Stimulated activated CD8-positive, alpha-beta memory T cell treated with anti-CD3 and anti-CD28 coated beads, Interleukin-15, amount 100 ng/mL, for 4 hours (primary cell): ENCODE measurements around the gene SLC29A4.
"Not testable (repeated sequence)": the region's sequence is repeated elsewhere in the genome, so short reads cannot be mapped to it uniquely, and the experiment has no call there.

Experiments used
- DNase-seq, 2 donors: peaks; one replicate each; pipeline ENCODE4 v3.0.0-alpha.2; 2020; ENCODE audit warnings: low read depth in 2 of 2

Gene SLC29A4

DNA sequence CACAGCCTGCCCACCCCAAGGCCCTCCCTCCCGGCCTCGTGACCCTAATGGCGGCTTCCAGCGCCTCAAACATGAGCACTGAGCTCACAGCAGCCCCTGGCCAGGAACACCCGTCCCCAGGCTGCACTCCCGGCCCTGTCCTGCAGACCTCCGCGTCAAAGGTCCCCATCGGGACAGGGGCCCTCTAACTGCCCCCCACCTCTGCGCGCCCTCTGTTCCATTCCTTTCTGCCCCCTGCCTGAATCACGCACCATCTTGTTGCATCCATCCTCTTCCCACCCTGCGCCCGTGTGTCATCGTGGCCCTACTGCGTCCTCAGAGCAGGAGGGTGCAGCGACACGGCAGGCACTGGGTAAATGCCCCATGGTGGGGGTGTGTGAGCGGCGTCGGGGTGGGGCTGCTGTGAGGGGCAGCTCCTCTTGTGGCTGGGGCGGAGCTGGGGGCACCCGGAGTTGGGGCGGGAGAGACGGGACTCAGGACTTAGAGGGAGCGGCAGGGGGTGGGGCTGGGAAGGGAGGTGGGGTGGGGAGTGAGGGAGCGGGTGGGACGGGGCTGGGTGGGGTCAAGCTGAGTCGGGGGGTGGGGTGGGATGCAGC, 13.4 kb downstream of the SLC29A4 start:
- DNase-seq, result no peak

DNA sequence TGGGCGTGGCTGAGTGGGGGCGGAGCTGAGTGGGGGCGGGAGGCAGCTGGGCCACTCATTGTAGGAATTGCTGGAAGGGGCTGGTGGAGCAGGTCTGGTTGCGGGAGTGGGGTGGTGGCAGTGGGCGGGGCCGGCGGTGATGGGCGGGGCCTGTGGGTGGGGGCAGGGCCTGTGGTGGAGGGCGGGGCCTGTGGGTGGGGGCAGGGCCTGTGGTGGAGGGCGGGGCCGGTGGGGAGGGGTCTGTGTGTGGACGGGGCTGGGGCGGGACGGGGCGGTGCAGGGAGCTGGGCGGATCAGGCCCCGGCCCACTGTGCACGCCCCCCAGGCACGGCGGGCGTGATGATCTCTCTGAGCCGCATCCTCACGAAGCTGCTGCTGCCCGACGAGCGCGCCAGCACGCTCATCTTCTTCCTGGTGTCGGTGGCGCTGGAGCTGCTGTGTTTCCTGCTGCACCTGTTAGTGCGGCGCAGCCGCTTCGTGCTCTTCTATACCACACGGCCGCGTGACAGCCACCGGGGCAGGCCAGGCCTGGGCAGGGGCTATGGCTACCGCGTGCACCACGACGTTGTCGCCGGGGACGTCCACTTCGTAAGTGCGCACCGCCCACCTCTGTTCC, 14.0 kb downstream of the SLC29A4 start:
- DNase-seq, result peak; percentile 34 to 36

DNA sequence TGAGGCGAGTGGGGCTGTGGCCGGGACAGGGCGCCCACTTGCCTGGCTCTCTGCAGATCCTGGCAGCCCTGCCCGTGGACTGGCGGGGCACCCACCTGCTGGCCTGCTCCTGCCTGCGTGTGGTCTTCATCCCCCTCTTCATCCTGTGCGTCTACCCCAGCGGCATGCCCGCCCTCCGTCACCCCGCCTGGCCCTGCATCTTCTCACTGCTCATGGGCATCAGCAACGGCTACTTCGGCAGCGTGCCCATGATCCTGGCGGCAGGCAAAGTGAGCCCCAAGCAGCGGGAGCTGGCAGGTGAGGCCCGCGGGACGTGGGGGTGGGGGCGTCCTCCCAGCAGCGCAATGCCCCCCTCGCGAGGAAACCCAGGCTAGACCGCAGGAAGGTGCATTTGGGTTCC, 17.6 kb downstream of the SLC29A4 start:
- DNase-seq, result no peak

DNA sequence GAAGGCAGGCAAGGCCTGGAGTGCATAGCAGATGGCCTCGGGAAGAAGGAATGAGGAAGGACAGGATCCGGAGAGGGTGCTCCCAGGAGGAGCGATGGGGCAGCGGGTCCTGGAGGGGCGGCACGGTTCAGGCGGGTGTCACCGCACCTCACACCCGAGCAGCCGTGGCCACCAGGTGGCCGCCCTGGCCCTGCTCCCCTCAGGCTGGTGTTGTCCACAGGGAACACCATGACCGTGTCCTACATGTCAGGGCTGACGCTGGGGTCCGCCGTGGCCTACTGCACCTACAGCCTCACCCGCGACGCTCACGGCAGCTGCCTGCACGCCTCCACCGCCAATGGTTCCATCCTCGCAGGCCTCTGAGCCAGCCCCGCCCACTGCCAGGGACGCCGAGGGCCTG, 19.8 kb downstream of the SLC29A4 start:
- no peak for DNase-seq

DNA sequence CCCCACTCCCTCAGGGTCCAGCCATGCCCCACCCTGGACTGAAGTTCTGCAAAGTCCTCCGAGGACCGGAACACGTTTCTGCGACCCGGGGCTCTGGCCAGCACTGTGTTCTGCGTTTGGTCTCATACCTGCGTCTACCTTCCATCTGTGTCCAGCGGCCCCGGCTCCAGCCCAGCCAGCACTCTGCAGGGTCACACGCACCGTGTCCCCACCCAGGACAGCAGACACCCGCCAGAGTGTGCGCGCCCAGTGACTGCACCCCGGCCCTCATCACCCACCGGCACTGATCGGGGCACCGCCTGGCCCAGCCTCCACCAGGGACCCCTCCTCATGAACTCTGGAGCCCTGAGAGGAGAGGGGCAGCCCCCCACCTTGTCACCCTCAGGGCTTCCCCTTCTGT, 20.3 kb downstream of the SLC29A4 start:
- DNase-seq, result no peak

DNA sequence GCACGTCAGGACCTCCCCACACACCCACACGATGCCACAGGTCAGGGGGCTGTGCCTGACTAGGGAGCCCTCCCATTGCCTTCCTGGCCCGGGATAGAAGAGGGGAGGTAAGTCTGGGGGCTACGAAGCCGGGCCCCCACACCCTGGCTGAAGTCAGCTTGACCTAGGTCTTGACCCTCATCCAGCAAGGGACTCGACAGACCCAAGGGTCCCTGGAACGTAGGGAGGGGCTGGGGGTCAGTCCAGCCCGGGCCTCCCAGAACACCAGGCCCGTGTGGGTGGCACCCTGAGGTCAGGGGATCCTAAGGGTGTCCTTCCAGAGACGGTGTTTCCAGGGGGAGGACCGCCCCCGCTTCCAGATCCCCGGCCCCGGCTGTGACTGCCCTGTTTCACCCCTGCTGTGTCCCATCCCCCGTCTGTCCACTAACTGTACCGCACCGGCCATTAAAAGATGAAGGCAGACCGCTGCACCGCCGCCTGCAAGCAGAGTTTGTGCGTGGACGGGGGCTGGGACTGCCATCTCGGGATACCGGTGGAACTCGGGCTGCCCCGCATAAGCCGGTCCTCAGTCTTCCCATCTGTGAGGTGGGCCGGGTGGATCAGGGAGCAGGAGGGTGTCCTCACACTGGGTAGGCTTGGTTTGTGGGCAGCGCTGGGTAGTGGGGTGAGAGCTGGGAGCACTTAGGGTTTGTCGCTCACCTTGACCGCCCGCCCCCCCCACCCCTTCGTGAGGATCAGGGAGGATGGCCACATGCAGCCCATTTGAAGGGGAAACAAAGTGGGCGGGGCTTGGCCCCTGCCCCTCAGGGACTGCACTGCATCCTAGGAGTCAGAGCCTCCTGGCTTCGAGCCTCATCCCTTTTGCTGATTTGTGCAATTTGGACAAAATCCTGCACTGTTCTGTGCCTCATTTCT, 21.1 kb downstream of the SLC29A4 start:
- DNase-seq, result no peak

DNA sequence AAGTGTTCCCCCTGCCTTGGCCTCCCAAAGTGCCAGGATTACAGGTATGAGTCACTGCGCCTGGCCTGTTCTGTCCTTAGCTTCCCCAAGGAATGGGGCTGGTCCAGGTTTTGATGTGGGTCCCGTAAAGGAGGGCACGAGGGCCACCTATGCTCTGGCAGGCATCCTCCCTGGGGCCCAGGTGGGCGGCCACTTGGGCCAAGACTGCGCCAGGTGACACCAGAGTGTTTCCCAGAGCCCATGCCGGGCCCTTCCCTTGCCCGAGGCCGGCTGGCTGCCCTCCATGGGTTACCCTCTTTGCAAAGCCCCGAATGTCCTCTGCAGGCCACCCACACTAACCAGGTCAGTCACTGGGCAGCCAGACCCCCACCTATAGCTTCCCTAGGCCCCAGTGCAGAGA, 22.3 kb downstream of the SLC29A4 start:
- DNase-seq, result not testable (repeated sequence)

DNA sequence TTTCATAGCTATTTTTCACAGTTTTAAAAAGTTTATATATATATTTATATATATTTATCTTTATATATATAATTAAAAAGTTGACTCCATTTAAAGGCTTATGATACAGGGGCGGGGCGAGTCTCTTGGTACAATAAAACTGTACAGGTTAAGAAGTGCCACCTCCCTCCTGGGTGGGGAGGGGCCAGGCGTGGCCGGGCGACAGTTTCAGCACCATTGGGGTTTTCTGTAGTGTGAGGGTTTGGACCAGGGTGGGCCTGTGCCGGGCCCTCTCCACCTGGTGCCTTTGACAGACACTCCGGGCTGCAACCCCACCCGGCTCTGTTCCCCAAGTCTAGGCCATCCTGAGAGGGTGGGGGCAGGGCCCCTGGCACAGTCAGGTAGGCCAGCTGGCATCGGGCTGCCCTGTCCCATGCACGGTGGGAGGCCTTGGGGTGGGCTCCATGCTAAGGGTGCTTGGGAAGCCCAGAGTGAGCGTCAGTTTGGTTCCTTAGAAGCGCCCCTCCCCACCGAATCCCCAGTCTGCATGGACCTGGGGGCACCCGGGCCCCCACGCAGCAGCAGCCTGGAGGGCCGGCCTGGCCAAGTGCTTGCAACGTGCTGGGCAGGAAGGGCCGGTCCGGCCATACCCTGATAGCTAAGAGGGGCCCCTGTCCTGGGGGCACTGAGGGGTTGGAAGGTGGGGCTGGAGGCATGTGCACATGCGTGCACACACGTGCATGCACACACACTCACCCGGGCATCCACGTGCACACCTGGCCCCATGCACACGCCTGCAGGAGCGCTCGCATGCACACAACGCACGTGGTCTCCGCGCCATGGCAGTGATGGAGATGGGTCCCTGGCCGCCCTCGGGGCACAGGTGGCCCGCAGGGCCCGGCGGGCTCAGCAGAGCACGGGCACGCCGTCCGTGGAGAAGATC, 24.7 kb downstream of the SLC29A4 start:
- DNase-seq, result not testable (repeated sequence)

DNA sequence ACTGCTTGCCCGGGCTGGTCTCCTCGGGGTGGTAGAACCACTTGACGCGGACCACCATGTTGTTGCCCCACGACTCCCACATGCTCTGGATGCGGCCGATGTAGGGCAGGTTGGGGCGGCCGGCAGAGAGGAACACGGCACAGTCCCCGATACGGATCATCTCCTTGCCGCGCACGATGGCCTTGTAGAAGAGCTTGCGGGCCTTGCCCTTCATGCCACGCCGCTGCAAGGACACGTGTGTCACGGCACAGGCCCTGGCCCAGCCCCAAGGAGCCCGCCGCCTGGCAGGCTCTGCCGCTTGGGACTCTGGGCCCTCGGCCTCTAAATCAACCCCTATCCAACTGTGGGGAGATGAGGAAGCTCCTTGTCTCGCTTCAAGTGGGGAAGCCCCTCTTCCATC, 26.4 kb downstream of the SLC29A4 start:
- DNase-seq, result no peak

DNA sequence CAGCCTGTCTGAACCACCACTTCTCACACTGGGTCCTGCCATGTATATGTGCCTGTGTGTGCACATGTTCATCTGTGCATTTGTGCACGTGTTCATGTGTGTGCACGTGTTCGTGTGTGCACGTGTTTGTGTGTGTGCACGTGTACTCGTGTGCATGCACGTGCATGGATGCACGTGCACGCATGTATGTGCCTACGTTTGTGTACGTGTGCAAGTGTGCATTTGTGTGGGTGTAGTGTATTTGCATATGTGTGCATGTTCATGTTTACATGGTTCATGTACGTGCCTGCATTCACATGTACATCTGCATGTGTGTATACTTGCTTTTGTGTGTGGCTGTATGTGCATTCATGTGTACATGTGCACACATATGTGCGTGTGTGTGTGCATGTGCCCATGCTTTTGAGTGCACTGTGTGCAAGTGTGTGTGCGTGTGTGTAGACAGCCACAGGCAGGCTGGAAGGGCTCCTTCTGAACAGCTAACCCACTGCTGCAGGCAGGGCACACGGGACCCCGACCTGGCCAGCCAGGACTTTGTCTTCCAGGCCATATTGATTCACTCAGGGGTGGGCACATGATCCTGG, 28.2 kb downstream of the SLC29A4 start:
- no peak for DNase-seq

DNA sequence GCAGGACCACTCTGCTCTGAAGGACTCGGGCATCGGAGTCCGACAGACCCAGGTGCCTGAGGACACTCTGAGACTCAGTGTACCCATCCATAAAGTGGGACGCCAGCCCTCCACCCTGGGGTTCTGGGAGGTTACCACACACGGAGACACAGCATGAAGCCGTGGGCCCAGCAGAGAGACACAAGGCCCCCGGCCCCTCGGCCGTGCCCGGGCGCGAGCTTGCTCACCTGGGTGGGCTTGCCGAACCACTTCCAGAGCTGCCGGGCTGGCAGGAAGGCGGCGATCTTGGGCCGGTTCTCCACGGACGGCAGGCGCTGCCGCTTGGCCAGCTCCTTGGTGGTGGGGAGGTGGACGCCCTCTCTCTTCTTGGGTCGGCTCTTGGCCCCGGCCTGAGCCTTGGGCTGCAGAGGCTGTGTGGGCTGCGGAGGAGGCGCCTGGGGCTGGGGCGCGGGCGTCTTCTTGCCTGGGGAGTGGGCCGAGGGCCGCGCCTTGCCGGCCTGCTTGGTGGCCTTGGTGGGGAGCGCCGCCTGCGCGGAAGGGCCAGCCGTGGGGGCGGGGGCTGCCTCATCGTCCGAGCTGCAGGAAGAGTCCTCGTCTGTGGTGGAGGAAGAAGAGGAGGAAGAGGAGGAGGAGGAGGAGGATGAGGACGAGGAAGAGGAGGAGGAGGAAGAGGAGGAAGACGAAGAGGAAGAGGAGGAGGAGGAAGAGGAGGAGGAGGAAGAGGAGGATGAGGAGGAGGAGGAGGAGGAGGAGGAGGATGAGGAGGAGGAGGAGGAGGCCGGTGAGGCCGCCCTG, 29.7 kb downstream of the SLC29A4 start:
- not testable (repeated sequence) for DNase-seq

DNA sequence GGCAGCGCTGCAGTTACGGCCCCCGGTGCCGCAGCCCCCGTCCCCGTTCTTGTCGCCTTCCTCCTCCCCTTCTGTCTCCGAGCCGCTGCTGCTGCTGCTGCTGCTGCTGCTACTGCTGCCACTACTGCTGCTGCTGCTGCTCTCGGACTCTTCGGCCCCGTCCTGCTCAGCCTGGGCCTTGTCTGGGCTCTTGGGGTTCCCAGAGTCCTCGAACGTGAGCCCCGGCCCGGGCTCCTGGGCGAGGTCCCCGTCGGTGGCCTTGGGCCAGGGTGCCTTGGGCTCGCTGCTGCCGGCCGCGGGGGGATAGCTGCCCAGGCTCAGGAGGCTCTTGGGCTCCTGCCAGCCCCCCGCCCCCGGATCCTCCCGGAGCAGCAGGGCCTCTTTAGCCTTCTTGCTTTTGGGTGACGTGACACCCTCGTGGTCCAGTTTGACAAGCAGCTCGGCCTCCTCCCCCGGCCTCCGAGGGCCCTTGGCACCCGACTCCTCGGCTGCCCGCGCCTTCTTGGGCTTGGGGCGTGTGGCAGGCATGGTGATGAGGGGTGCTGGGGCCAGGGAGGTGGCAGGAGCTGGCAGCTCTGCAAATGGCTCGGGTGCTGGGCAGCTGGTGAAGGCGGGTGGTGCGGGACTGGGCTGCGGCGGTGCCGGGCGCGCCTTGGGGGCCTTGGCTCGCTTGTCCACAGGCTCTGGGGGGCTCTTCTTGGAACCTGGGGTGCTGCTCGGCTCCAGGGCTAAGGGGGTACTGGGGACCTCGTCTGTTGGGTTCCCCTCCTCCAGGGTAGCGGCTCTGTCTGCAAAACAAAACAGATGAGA, 30.5 kb downstream of the SLC29A4 start:
- DNase-seq, result not testable (repeated sequence)

DNA sequence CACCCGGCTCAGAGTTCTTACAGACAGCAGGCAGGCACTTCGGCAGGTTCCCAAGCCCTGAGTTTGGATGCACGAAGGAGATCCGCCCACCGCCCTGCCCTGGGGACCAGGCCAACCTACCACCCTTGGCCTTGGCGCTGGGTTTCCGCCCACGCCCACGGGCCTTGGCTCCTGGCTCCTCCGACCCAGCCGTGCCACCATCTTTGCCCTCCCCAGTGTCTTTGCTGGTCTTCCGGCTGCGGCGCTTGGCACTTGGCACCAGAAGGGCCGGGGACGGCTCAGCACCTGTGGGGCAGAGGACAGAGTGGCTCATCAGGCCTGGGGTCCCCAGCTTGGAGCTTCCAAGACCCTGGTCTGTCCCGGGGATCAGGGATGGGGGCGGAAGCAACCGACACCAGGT, 32.1 kb downstream of the SLC29A4 start:
- no peak for DNase-seq

DNA sequence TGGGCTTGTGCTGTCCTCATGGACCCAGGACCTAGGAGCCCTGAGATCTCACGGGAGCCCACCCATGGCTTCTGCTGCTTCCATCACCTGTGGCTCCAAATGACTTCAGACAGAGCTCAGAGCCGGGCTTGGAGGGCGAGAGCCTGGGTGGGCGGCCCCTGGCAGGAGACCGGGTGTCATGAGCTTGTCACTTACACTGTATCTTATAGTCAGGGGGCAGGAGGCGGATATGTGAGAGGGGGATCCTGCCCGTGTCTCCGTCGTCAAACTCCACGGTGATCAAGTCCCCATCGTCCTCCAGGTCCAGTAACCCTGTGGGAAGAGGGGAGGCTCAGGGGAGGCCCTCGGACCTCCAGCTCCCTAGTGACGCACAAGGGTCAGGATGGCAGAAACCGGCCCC, 33.0 kb downstream of the SLC29A4 start:
- no peak for DNase-seq

DNA sequence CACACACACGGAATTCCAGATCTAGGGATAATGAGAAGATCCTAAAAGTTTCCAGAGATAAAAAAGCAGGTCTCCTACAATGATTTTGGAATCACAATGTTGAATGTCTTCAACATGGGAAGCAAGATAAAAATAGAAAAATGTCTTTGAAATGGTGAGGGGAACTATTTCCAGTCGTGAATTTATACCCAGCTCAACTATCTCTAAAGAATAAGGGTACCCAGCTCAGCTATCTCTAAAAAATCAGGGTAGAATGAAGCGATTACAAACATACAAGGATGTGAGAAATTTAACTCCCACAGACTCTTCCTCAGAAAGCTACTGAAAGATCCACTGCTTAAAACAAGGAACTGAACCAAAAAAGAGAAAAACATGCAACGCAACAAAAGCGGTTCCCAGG, 35.9 kb downstream of the SLC29A4 start:
- not testable (repeated sequence) for DNase-seq

DNA sequence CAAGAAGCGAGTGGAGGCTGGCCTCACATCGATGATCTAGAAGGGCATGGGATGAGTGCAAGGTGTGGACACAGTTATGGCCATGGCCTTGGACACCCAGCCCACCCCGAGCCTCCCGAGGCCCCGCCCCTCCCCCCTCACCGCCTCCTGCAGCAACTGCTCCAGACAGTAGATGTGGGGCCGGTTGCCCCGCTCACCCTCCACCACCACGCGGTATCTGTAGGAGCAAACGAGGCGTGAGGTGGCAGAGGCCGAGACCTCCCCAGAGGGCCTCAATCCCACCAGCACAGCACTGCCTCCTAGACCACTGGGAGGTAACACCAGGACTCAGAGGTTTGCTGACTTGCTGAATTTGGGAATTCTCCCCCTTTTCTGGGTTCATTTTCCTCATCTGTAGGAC, 37.6 kb downstream of the SLC29A4 start:
- DNase-seq, result no peak

DNA sequence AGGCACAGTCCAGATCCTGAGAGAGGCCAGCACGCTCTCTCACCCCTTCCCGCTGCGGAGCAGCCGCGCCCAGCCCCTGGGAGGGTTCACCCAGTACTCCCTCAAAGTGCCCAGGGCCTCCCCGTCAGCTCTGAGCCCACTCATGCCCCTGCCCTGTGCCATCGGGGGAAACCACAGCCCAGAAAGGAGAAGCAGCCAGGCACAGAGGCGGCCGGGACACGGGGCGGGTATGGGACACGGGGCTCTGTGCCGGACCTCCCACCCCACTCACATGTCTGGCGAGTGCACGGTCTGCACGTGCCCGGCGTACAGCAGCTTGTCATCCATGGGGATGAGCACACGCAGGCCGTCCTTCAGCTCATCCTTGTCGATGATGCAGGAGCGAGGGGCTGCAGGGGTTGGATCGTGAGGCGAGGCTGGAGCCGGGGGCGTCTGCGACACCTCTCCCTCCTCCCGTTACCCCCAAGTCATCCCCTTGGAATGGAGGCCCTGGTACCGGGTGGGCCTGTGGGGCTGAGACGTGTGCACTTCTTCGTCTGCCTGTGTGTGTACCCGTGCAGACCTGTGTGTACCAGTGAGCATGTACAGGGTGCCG, 38.2 kb downstream of the SLC29A4 start:
- no peak for DNase-seq

DNA sequence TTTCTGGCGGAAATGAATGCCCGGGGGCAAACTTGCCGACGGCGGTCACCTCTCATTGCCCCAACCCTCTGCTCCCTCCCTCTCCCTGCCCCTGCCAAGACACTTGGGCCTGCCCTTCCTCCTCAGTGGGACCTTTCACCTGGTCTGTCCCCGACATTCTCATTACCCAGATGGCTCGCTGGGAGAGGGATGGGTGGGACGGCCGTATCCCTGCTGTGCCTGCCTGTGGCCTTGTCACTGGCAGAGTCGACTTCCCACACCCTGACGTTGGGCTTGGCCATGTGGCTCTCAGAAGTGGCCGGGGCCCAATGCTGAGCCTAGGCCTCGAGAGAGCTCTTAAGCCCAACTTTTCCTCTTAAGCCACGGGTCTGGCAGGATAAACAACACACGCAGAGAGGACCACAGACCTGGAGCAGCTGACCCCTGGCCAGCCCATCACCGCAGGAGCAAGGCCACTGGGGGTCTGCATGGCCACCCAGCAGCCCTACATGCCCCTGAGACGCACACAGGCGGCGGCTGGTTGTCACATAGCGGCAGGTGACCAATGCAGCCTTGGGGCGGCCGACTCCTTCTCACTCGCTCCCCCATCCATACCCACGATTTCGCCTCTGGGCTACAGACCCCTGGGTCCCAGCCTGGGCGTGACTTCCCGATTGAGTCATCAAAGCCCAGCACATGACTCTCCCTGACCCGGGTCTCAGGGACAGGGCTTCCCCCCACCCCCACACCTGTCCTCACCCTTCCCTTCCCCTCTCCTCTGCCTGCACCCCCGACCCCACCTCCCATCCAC, 40.1 kb downstream of the SLC29A4 start:
- no peak for DNase-seq
